NOMO-1 treated with DMSO at 0.1 percent for 48 hours (cell line): ENCODE data around the gene STK38.

Experiments
- DNase-seq: peaks from one replicate; lab custom pipeline; 2025; ENCODE audit not compliant: unreplicated experiment; lab: John Stamatoyannopoulos, UW

Gene STK38

DNA sequence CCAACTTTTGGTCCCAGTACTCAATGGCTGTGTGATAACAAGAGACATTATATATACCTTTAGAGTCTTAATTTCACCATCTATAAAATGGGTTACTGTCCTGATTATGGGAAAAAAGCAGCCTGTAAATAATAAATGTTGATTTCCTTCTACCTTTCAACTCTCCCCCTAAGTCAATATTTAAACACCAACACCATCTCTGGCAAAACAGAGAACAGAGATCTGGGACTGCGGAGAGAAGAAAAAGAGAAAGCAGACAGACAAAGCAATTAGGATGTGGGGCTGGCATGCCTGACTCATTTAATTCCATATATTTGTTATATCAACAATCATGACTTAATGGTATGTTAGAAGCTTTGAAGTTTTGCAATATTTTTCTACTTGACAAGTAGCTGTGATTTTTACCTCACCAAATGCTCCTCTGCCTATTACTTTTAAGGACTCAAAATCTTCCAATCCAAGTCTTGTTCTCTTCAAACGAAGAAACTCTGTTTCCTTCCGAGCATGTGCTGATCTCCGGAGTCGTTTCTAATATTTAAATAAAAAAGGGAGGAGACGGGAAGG is 23.3 kb downstream of the STK38 start:
- DNase-seq: no peak

DNA sequence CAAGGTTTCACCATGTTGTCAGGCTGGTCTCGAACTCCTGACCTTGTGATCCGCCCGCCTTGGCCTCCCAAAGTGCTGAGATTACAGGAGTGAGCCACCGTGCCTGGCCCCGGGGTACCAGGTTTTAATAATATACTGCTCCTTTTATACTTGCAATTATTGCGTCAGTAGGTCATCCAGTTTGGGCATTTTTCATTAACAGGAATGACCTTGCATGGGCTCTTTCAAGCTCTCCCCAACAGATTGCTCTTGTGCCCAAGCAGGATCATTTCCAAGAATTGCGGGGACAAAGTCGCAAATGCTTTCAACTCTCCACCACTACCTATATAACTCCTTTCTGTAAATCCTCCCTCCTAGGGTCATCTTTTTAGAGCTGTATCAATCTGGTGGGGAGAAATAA is 23.8 kb downstream of the STK38 start:
- DNase-seq: no peak

DNA sequence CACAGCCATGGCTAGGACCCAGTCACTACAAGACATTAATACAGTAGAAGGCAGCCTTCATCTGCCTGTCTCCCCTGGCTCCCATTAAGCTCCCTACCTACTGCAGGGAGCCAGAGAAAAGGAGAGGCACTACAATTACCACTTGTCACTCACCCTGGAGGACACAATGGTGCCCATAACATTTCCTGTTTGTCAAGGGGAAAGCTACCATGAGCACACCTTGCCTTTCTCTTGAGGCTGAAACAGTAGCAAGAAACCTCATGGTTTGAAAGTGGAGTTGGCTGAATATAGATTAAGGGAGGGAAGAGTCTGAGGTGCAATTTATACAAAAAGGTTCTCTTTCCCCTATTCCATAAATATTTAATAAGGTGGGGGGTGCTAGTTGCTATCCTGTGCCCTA is 27.9 kb downstream of the STK38 start:
- DNase-seq: no peak

DNA sequence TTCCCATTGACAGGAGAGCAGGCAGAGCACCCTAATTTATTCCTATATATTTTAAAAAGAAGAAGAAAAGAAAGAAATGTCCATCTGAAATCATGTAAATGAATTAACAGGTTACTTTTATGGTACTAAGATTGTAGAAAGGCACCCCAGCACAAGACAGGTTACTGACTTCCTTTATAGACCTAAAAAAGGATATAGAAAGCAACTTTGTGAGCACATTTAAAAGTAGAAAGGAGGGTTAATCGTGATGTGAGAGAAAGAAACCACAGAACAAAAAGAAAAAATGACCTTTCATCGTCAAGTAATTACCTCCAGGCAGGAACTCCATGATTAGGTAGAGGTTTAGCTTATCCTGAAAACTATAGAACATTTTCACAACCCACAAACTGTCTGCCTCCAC is 29.9 kb downstream of the STK38 start:
- DNase-seq: no peak

DNA sequence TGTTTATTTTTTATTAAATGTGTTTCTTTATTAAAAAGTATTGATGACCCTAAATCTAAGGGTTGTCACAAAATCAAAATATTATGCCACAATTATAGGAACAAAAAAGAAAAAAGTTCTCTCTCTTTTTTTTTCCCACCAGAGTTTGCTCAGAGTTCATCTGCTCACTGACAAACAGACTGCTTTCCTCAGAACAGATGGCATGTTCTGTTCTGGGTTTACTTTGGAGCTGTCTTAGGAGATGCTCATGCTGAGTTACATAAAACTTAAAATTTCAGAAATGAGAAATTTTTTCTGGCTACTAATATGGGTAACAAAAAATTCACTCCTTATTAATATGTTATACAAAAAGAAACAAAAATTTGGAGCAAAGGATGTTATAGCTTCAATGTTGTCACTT is 30.3 kb downstream of the STK38 start:
- DNase-seq: no peak

DNA sequence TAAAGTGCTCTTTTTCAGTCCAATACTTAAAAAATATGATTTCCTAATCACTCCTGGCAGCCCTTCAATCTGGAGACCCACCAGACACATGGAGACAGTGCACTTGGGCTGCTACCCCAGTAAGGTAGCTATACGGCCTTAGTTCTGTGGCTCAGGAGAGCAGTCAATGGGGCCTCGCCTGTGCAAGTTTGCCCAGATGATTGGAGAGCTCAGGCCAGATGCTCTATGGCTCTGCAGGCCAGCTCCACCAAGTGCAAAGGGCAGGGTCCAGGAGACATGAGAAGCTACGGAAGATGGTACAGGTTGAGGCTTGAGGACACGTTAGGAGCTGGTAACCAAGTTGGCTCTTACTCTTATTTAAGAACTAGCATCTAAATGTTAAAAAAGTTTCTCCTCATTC is 30.7 kb downstream of the STK38 start:
- no peak for DNase-seq

DNA sequence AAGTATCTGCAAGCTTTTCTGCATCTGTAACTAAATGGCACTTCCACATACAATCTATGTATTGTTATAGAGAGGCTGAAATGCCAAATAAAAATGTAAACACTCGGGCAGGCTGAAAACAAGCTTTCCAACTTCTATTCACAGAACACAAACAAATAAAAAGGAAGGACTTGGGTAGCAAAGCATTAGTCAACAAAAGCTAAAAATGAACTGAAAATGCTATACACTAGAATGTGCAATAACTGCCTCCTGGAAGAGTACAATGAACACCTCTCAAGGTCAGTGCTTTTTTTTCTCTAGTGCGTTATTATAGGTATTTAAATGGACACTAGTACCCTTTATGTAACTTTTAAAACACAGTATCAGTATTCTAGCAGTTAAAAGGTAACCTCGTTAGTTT is 31.4 kb downstream of the STK38 start:
- no peak for DNase-seq

DNA sequence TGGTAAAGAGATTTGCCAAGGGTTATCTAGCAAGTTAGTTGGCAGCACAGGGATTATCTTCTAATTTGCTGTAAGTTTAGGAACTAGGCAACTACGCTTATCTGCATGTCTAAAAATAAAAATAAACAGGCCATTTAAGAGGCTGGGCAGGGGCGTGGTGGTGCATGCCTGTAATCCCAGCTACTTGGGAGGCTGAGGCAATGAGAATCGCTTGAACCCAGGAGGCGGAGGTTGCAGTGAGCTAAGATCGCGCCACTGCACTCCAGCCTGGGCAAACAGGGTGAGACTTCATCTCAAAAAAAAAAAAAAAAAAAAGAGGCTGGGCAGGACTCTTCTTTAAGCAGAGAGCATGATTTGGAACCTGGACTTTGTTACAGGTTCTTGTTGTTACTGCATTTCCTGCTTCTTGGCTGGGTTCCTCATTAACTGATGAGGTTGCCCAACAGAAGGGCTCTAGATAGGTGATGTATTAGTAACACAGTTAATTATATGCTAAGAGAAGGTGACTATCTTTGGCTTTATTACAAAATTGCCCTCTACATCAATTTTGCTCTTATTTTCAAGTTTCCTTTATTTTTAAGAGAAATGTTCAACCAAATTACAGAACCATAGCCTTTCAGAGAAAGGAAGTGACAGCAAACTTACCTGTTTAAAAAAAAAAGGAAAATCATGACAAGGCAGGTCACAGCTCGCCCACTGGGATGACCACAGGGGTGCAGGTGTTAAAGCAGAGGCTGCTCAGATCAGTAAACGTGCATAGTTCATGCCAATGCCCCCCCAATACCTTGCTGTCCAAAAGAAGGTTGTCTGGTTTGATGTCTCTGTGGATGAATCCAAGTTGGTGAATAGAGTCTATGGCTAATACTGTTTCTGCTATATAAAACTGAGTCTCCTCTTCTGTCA is 32.5 kb downstream of the STK38 start:
- DNase-seq: peak; percentile 26

DNA sequence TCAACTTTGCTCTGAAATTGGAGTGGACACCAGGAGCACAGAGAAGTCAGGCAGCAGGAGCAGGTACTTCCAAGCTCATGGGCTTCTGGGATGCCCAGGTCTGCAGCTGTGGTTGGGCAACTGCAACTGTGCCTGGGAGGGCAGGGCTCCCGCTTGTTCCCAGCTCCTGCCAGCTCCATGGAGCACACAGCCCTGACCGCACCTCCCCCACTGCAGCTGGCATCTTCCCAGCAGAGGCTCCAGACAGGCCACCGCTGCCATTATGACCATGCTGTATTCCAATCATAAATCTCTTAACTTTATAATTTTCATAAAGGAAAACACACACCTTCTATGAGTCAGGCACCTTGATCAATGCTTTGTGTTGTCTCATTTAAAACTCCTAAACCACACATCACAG is 36.9 kb downstream of the STK38 start:
- DNase-seq: no peak

DNA sequence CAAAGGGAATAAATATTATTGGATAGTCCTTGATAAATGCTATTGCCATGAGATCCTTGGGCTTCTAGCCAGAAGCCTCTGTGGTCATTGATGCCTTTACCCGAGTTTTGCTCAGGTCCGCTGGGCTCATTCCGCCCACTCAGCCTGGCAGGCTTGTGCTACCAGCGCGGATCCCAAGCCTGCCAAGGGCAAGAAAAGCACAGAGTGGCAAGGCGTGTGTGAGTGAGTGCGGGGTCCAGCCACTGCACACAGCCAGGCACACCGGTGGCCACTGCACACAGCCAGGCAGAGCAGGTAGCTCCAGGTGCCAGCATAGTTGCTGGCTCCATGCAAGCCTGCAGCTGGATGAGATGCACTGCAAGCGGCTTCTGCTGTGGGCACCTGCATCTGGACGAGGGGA is 38.7 kb downstream of the STK38 start:
- no peak for DNase-seq

DNA sequence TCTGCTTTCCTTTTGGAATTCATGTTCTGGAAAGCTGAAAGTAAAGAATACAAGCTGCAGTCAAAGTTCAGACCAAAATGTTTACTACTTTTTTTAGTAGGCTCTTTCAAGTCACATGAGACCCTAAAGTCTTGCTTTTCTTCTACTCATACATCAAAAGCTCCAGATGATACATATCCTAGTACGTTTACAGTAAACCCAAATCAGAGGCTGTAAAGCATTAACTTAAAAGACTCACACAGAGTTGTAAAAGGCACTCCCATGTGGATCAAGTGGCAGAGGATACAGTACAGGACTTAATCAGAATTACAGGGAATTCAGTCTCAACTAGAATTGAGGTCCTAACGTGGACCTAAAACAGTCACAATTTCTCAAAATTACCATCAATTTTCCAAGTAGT is 40.7 kb downstream of the STK38 start:
- DNase-seq: no peak

DNA sequence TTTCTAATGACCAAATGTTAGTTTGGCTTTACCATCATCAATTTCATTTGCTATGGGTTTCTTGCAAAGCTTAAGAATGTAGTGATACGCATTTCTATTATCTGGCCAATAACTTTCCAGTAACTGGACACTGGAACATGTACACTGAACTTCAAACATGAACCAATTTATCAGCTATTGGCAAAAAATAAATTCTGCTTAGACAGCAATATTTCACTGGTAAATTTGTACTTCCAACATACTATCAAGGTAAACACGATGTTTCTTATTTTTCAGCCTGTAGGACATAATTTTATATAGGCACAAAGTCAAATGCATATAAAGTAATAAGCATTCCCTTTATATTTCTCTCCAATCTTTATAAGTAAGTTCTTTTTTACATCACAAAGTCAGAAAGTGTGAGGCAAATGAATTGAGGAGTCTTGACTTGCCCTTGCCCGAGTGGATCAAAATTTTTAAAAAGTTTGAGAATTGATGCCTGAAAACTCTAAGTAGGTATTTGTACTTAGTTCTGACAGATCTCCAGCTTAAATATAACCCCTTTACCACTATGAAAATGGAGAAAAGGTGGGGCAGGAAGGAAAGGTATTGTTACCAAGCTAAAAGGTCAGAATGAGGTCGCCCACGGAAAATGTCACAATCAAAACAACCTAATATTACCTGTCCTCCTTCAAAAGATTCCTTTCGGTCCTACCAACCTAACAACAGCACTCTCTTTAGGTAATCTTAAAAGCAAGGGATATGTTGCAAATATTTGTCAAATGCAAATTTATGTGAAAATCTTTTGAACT is 41.3 kb downstream of the STK38 start:
- no peak for DNase-seq

DNA sequence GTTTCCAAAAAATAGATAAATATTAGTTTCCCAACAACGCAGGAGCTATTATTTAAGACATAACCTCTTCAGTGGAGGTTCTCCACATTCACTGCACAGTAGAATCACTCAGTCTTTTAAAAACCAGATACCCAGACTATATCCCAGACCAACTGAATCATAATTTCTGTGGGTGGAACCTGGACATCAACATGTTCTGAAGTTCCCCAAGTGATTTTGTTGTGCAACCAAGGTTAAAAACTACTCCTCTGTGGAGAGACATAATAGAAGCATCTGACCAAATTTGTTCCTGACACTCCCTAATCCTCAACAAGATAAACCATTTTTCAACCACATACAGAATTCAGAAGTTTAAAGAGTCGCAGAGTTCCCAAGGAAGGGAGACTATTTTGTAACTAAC is 42.3 kb downstream of the STK38 start:
- DNase-seq: no peak

DNA sequence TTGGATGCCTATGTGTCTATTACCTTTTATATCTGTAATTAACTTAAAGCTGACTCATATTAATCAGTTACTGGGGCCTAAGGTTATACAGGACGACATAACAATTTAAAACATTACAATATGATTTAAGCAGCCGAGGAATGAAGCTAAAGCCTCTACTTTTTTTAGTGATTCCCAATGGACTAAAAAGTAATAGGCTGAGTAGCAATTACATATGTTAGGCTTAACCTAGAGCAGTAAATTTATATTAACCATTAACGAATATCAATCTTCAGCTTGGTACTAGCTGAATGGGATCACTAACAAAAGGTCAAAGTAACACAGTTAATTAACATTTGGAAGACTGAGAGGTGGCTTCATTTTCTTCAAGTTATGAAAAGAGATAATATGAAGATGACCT is 43.1 kb downstream of the STK38 start:
- DNase-seq: no peak

DNA sequence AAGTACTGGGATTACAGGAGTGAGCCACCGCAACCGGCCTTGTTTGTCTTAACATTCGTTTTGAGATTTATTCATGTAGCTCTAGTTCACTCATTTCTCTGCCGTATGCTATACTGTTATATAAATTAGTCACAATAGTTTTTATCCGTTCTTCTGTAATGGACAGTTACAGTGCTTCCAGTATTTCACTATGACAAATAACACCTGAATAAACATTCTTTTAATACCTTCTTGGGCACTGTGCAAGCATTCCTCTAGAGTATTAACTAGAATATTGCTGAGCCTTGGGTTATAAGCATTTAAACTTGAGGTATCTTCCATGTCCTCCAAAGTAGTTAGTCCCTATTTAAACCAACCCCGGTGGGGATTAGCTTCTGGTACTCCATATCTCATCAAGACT is 45.6 kb downstream of the STK38 start:
- DNase-seq: no peak

DNA sequence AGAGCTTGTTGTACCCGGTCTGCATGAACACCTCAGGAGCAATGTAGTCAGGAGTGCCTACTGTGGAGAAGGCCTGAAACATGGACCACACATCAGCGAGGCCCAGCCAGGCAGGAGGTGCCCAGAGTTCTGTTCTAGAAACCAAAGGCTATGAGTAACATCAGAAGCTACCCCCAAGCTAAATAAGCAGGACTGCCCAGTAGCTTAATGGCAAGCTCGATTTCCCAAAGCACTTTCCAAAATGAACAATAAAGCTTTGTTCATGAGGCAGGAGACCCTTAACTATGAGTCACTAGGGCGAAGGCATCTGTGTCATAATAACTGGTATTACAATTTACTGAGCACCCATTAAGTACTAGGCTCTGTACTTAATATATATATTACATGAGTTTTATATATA is 47.4 kb downstream of the STK38 start:
- no peak for DNase-seq

DNA sequence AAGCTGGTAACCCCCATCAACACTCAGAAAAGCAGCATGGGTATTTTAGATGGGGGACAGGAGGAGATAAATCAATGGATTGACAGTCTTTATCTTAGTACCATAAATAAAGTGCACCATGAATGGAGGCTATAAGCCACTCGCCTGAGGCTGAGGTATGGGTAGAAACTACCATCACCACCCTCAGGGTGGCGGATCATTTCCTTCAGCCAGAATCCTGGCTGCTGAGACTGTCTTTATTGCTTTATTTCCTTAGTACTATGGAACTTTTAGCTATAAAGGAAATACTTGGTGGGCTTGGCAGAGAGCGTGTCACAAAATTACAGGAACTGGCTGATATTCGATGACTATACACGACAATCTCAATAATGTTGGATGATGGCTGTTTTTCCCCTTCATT is 52.2 kb downstream of the STK38 start:
- no peak for DNase-seq

DNA sequence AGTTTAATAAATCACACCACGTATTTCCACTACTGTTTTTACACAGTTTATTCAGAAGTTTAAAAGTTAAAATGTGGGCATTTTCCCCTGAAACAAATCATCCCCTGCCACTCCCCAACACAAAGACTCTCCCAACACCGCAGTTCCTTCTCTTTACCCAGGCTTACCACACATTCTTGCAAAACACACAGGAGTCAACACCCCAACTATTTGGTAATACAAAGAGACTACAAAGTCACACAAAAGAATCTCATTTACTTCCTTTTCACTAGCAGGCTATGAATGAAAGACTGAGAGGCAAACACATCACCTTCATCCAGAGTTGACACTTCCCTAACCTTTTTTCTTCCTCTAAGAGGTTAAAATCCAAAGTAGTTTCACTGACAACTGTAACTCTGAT is 53.4 kb downstream of the STK38 start:
- peak; percentile 92 for DNase-seq

DNA sequence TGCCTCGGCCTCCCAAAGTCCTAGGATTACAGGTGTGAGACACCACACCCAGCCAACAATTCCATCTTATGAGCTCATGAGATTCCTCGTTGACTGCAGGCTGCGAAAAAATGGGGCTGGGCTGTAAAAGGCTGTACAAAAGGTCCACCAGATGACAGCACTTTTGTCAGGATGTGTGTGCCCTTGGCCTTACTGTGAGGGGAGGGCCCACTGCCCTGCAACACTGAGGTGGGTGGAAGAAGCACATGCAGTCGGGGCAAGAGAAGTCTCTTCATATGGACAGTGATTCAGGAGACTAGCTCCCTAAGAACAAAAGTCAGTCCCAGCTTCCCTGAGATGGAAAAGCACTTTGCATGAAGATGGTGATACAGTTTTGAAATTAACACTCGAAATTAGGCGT is 54.0 kb downstream of the STK38 start:
- DNase-seq: no peak

DNA sequence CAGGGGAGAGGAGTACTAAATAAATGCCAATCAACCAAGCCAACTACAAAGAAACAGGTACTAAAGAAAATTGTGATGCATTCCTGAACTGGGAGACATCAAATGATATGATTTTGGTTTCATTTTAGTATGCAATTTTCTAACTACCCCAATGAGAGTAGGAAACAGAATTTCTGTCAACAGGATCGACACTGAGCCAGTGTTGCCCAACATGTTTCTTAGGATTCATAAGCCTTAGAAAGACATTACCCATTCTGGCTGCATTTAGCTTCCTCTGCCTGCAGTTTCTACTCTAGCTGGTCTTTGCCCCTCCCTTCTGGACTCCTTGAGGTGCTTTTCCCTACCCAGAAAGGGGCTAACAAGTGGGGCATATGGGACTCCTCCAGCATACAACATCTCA is 54.7 kb downstream of the STK38 start:
- peak; percentile 76 for DNase-seq

DNA sequence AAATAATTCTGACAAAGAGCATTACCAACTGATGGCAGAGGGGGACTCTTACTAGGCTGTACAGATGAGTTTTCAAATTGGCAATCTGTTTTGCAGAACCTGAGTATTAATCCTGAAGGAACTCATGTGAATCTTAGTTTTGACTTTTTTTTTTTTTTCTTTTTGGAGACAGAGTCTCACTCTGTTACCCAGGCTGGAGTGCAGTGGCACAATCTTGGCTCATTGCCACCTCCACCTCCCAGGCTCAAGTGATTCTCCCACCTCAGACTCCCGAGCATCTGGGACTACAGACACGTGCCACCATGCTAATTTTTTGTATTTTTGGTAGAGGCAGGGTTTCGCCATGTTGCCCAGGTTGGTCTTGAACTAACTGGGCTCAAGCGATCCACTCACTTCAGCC is 55.2 kb downstream of the STK38 start:
- DNase-seq: no peak

DNA sequence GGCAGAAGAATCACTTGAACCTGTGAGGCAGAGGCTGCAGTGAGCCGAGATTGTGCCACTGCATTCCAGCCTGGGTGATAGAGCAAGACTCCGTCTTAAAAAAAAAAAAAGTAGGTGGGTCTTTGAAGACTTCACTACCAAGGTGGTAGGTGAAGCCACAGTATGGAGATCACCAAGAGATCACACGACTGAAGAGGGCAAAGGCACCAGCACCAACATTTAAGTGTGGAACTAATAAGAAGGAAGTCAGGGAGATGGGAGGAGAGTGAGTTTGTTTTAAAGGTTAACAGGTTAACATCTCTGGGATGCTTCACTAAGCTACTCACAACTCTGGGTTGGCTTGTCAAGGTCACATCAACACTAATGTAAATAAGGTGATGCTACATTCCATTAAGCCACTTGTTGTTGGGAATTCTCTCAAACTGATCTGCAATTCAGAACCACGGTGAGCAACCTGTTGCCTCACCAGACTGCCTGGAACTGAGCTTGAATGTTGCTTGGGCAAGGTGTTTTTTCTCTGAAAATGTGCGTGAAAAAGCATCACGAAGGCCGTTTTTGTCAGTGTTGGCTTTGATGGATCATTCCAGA is 55.8 kb downstream of the STK38 start:
- no peak for DNase-seq
